GM23248 (cell line): ENCODE results near the gene RUVBL2. TPM values are rescaled to one million over a fixed set of nuclear protein-coding genes. Genes with fewer than 3 reads are reported as not detected.

Experiments used
- DNase-seq: peaks from one replicate; pipeline ENCODE4 v3.0.0-alpha.2; 2015
- H2AFZ ChIP-seq: fragments of 200-600 bp; sonication (generic); 2 replicates; pipeline ENCODE4 v1.6.1; 2016; ENCODE audit warnings: antibody characterized with exemption
- H3F3A ChIP-seq: fragments of 200-600 bp; sonication (generic); 2 replicates; pipeline ENCODE4 v1.6.1; 2016; ENCODE audit warnings: mild to moderate bottlenecking, antibody characterized with exemption, mixed run types; ENCODE audit not compliant: insufficient read depth
- H3K27ac ChIP-seq: fragments of 200-600 bp; sonication (generic); 2 replicates; pipeline ENCODE4 v1.5.1; 2016; ENCODE audit warnings: mild to moderate bottlenecking
- H3K27me3 ChIP-seq: fragments of 200-600 bp; sonication (generic); replicated peaks from 2 replicates; pipeline ENCODE4 v1.6.1; 2016; ENCODE audit warnings: mild to moderate bottlenecking; ENCODE audit not compliant: insufficient read depth
- H3K36me3 ChIP-seq: fragments of 200-600 bp; sonication (generic); 2 replicates; pipeline ENCODE4 v1.6.1; 2016; ENCODE audit warnings: low read depth, mild to moderate bottlenecking
- H3K4me1 ChIP-seq: fragments of 200-600 bp; sonication (generic); 2 replicates; pipeline ENCODE4 v1.6.1; 2016; ENCODE audit warnings: mild to moderate bottlenecking; ENCODE audit not compliant: insufficient read depth
- H3K4me2 ChIP-seq: fragments of 200-600 bp; sonication (generic); one replicate; pipeline ENCODE4 v1.6.1; 2016; ENCODE audit warnings: mild to moderate bottlenecking; ENCODE audit not compliant: unreplicated experiment
- H3K4me3 ChIP-seq: fragments of 200-600 bp; sonication (generic); 2 replicates; pipeline ENCODE4 v1.5.1; 2016; ENCODE audit warnings: mild to moderate bottlenecking
- H3K79me2 ChIP-seq: fragments of 200-600 bp; sonication (generic); 2 replicates; pipeline ENCODE4 v1.6.1; 2016; ENCODE audit warnings: mild to moderate bottlenecking; ENCODE audit not compliant: insufficient read depth
- H3K9ac ChIP-seq: fragments of 200-600 bp; sonication (generic); 2 replicates; pipeline ENCODE4 v1.6.1; 2016; ENCODE audit warnings: mild to moderate bottlenecking
- H3K9me2 ChIP-seq: fragments of 200-600 bp; sonication (generic); 2 replicates; pipeline ENCODE4 v1.6.1; 2016; ENCODE audit warnings: mixed run types, mild to moderate bottlenecking, moderate library complexity; ENCODE audit not compliant: insufficient read depth
- H3K9me3 ChIP-seq: fragments of 200-600 bp; sonication (generic); one replicate; pipeline ENCODE4 v1.6.1; 2017; ENCODE audit warnings: low read depth
- H4K20me1 ChIP-seq: fragments of 200-600 bp; sonication (generic); 2 replicates; pipeline ENCODE4 v1.6.0; 2016; ENCODE audit not compliant: insufficient read depth
- EZH2 ChIP-seq: fragments of 200-600 bp; sonication (generic); IDR thresholded peaks from 2 replicates; pipeline ENCODE4 v1.6.1; 2018; ENCODE audit warnings: antibody characterized with exemption, mild to moderate bottlenecking; ENCODE audit not compliant: insufficient read depth, poor library complexity, severe bottlenecking
- EZH2phosphoT487 ChIP-seq: fragments of 200-600 bp; sonication (generic); IDR thresholded peaks from 2 replicates; pipeline ENCODE4 v1.6.1; 2018; ENCODE audit warnings: antibody characterized with exemption, moderate library complexity, mild to moderate bottlenecking, low read depth; ENCODE audit not compliant: insufficient read depth
- WGBS, 2 experiments: methylation state at CpG; one replicate each; pipeline ENCODE4 v1.1.6; 2015 to 2017; ENCODE audit warnings: low lambda C conversion rate in 2 of 2, low coverage in 1 of 2; ENCODE audit errors: missing lambda C conversion rate in 2 of 2; 5-methylcytosine and 5-hydroxymethylcytosine counted together
- in situ Hi-C: fragments of 300-500 bp; cut with MboI; formaldehyde crosslinking; loops from 2 replicates; pipeline ENCODE4 v1.15.0; 2020
- polyA plus RNA-seq: library from polyadenylated mRNA; unstranded; fragments of >200 nt; fragmentation: Nextera tagmentation; extraction: Ambion mirVana; gene quantifications from 2 replicates; pipeline ENCODE4 v1.2.1, GENCODE V29; 2016
- total RNA-seq: library from RNA; depleted of rRNA; stranded (reverse); fragments of >200 nt; shearing (Covaris generic); gene quantifications from 2 replicates; pipeline ENCODE4 v1.2.3, GENCODE V29; 2014

The RUVBL2 gene
- total and polyA plus RNA-seq, 2 experiments from 2014 or later, result 129 to 177 TPM

DNA sequence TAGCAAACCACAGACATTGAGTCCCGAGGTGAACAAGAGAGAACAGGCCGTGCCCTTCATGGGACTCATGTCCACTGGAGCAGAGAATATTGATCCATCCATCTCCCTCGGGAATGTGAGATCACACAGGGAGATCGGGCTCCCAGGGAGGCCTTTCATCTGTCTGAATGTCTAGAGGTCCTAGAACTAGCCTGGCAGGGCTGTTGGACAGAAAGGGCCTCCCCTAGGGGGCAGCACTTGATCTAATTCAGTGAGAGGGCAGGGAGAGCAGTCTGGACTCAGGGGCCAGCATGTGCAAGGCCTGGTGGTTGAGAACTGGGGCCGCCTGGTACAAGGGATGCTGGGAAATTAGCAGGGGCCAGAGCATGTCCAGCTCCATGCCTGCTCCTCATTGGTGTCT lies 4.3 kb downstream of the RUVBL2 start:
- Histone ChIP-seq H3K9me3 (no peaks in the 10 kb centered on the region), H3K4me3 (no peak overlapping the region), H3F3A (no peaks in the 10 kb centered on the region), H2AFZ (no peak overlapping the region), H3K79me2 (peaks cover 65% of the 10 kb centered on the region), H3K4me1 (peaks cover 7% of the 10 kb centered on the region; the same call in 1 of the 2 replicates), H3K4me2 (no peak overlapping the region), H3K27ac (no peak overlapping the region), H3K9me2 (no peaks in the 10 kb centered on the region), H3K27me3 (no peaks in the 10 kb centered on the region), H3K36me3 (no peaks in the 10 kb centered on the region; the same call in 1 of the 2 replicates), H4K20me1 (no peaks in the 10 kb centered on the region), H3K9ac (0 out of 2 replicates have a peak overlapping the region, but pooled peaks have one; percentile 7)
- 76 to 79% methylated on average over 5 of the region's 5 CpGs for WGBS, 2 experiments
- in situ Hi-C loops, result no loop called here
- TF ChIP-seq EZH2phosphoT487 (no peak), EZH2 (no peak)
- peak; percentile 74 for DNase-seq

DNA sequence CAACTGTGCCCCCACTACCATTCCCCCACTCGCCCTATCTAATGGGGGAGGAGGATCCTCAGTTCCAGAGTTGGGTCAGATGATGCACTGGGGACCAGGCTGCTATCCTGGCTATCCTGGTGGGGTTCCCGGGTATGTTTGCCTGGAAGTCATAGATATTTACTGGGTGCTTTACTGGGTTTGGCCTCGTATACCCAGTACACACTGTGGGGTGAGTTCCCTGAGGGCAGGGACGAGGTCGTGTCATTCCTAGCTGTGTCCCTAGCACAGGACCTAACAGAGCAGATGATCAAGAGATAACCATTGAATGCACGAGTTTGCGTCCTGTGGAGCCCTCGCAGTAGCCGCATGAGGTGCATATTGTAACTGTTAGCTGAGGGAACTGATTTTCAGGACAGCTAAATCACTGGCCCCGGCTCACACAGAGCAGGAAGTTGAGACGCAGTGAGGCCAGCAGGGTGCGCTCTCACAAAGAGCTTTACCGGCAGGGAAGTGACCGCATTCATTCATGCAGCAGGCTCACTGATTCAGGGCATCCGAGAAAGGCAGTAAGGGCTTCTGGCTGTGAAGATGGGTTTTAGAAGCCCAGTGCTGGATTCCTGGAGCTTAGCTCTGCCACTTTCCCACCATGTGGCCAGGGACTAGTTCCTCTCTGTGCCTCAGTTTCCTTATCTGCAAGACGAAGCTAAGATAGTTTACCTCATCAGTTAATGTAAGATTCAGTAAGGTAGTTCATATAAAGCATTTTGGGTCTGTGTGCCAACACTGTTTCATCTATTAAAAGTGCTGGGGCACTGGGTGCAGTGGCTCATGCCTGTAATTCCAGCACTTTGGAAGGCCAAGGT lies 6.0 kb downstream of the RUVBL2 start:
- Histone ChIP-seq H3K9me2 (no peaks in the 10 kb centered on the region), H3K4me1 (peaks cover 4% of the 10 kb centered on the region; the same call in 1 of the 2 replicates), H3K4me2 (no peak overlapping the region), H2AFZ (no peak overlapping the region), H3K27me3 (no peaks in the 10 kb centered on the region), H3F3A (no peaks in the 10 kb centered on the region), H3K27ac (no peak overlapping the region), H3K4me3 (no peak overlapping the region), H4K20me1 (no peaks in the 10 kb centered on the region), H3K9me3 (no peaks in the 10 kb centered on the region), H3K79me2 (peaks cover 54% of the 10 kb centered on the region), H3K9ac (no peak overlapping the region), H3K36me3 (no peaks in the 10 kb centered on the region; the same call in 1 of the 2 replicates)
- TF ChIP-seq EZH2 (no peak), EZH2phosphoT487 (no peak)
- peak; percentile 91 for DNase-seq
- 36 to 39% methylated on average over 16 of the region's 16 CpGs for WGBS, 2 experiments
- in situ Hi-C loops, result no loop called here

DNA sequence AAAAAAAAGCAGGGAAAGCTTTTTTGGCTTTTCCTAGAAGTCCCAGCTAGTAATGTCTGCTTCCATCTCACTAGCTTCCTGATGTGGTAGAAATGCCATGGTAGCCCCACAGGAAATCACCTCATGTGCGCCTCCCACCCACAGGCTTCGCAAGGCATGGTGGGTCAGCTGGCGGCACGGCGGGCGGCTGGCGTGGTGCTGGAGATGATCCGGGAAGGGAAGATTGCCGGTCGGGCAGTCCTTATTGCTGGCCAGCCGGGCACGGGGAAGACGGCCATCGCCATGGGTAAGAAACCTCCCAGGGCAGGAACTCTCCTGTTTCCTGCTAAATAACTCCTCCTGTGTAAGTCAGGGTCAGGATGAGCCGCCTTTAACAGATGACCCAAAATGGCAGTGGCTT lies 10.4 kb downstream of the RUVBL2 start:
- H2AFZ ChIP-seq, result no peak overlapping the region
- in situ Hi-C loops, result no loop called here
- TF ChIP-seq EZH2, result no peak
- no peak for TF ChIP-seq EZH2phosphoT487

GRCh38 chr19:49004964-49005614 lies 11.4 kb downstream of the RUVBL2 start:
- H3K36me3 ChIP-seq, result peaks cover 3% of the 10 kb centered on the region; the same call in 1 of the 2 replicates
- no peak overlapping the region for H3K9ac ChIP-seq
- no peaks in the 10 kb centered on the region for H4K20me1 ChIP-seq
- H3K9me3 ChIP-seq, result no peaks in the 10 kb centered on the region
- H2AFZ ChIP-seq, result no peak overlapping the region
- no peak overlapping the region for H3K4me3 ChIP-seq
- no peak overlapping the region for H3K27ac ChIP-seq
- H3K27me3 ChIP-seq, result no peaks in the 10 kb centered on the region
- no peaks in the 10 kb centered on the region for H3K4me1 ChIP-seq
- peaks cover 11% of the 10 kb centered on the region; the same call in 1 of the 2 replicates for H3K79me2 ChIP-seq
- H3K4me2 ChIP-seq, result no peak overlapping the region
- TF ChIP-seq EZH2phosphoT487, result no peak
- no peak for TF ChIP-seq EZH2
- no peaks in the 10 kb centered on the region for H3K9me2 ChIP-seq
- H3F3A ChIP-seq, result no peaks in the 10 kb centered on the region
- whole genome bisulfite sequencing, 2 experiments, result 93 to 97% methylated on average over 7 of the region's 7 CpGs
- in situ Hi-C loops, result no loop called here
- no peak for DNase-seq

More for the DNA sequence above, 10.4 kb downstream of the RUVBL2 start:
- H3K9me3 ChIP-seq, result no peaks in the 10 kb centered on the region
- H3K36me3 ChIP-seq, result peaks cover 3% of the 10 kb centered on the region; the same call in 1 of the 2 replicates
- no peaks in the 10 kb centered on the region for H3K4me1 ChIP-seq
- H3K27ac ChIP-seq, result no peak overlapping the region
- H3K9me2 ChIP-seq, result no peaks in the 10 kb centered on the region
- no peak overlapping the region for H3K4me3 ChIP-seq
- H3K27me3 ChIP-seq, result no peaks in the 10 kb centered on the region
- no peaks in the 10 kb centered on the region for H3F3A ChIP-seq
- H4K20me1 ChIP-seq, result no peaks in the 10 kb centered on the region
- DNase-seq, result no peak
- peaks cover 14% of the 10 kb centered on the region; the same call in 1 of the 2 replicates for H3K79me2 ChIP-seq
- no peak overlapping the region for H3K4me2 ChIP-seq
- 95 to 98% methylated on average over 15 of the region's 15 CpGs for WGBS, 2 experiments
- H3K9ac ChIP-seq, result no peak overlapping the region
